HG03378 (cell line): ENCODE results near the gene PTGER3.

Experiments
- ATAC-seq: cut with Tn5 transposase; IDR thresholded peaks from one replicate; pipeline ENCODE4 v1.9.1; 2021; ENCODE audit warnings: mild to moderate bottlenecking, moderate library complexity; ENCODE audit not compliant: unreplicated experiment

PTGER3 gene

DNA sequence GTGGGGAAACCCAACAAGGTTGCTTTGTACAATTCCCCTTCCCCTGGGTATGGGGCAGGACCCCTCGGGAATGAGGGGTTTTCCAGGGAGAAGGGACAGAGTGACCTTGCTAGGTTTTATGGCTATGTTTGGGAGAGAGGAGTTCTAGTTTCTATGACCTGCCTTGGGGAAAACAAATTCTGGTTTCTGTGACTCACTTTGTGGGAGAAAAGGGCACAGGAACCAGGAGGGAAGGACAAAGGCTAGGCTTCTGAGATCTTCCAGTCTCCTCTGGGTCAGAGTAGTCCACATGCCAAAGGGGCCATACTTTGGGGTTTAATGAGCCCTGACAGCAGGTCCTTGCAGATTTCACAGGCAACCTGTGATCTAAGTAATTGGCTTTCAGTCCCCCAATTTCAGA, 5.5 kb upstream of the PTGER3 start:
- no peak for ATAC-seq

DNA sequence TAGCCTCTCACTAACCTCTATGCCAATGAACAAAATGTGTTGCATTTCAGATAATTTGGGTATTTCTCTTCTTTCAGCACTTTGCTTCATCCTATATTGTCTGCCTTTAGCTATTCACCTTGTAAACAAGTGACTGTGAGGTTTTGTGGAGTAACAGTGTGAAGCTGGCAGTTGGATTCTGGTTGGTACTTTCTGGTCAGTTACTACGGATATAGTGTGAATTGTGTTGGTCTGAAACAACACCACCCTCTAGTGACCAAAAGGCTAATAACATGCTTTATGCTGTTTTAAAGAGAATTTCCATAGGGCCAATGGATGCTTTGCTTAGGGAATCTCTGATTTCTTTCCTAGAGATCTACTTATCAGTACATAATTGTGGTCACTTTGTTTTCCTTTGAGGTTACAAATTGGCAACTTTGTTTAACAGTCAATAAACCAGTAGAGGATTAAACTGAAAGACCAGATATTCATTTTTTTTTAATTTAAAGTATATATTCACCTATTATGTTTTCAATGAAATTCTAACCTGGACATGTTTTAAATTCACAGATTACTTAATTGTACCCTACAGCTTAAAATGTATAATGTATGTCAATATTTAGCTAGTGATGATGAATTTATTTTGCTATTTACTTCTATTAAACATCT, 2.5 kb upstream of the PTGER3 start:
- ATAC-seq = peak; percentile 84

DNA sequence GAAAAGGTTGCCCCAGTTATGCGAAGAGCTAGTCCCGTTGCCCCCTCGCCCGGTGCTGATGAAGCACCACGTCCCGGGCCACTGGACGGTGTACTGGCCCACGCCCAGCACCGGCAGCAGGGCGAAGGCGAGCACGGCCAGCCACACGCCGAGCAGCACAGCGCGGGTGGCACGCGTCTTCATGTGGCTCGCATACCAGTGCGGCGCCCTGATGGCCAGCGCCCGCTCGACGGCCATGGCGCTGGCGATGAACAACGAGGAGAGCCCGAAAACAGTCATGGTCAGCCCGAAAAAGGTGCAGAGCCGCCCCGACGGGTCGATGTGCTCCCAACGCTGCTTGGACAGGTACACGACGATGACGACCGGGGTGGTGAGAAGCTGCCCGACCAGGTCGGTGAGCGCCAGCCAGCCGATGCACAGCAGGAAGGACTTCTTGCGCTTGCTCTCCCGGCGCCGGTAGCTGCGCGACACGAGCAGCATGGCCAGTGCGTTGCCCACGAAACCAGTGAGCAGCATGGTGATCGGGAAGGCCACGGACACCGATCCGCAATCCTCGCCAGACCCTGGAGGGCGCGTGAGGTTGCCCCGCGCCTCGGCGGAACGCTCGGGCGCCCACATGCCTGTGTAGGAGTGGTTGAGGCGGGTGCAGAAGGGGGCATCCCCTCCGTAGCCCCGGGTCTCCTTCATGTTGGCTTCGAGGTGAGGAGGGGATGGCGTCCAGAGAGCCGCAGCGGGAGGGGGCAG, 553 bp downstream of the PTGER3 start:
- ATAC-seq = no peak

DNA sequence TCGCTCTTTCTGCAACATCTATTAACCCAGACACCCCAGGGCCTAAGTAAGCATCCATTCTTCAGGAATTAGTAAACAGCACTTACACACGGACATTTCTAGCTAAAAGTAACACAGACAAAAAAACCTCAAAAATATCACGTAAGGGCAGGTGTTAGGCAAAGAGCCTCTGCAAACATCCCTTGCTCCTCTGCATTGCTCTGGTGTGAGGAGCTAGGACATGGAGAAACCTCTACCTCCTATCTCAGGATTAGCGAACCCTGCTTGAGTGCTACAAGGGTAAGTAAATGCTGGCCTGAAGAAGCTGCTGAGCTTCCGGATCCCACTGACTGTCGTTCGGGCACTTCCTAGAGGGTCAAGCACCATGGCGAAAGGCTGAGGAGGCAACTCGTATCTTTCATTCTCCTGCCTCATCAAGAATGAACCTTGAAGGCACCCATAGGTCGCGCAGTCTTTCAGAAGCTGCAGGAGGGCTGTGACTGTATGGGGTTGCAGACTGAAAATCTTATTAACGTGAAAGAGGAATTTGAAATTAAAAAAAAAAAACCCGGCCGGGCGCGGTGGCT, 2.1 kb downstream of the PTGER3 start:
- ATAC-seq = no peak

DNA sequence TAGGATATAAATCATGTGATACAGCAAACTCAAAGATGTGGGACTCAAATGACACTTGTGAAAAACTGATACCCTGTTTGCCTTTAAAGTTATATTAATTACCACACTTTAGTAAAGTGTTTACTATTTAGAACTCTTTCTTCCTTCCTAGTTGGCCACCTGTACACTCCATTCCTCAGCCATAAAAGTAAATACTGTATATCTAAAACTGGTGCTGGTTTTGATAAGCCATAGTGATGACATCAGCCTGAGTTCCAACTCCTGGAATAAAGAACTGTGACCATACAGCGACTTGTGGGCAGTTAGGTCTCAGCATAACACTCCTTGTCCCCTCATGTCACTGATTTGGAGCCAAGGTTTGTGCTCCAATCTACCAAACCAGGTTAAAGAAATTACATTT, 2.8 kb downstream of the PTGER3 start:
- no peak for ATAC-seq

DNA sequence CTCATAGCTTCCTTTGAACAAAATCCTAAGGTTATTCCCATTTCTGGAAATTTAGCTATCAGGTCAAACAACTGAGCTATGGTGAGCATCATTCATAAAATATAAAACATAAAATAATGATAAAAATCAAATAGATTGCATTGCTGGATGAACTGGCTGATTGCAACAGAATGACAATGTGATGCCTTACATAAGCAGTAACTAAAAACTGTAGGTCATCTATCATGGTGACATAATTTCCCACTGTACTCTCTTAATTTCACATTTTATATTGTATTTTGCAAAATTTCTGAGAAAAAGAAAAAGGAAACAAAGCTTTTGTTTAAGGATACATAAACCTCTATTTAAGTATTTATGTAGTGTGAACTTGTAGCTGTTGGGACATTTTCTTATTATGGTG, 4.6 kb downstream of the PTGER3 start:
- ATAC-seq = no peak

DNA sequence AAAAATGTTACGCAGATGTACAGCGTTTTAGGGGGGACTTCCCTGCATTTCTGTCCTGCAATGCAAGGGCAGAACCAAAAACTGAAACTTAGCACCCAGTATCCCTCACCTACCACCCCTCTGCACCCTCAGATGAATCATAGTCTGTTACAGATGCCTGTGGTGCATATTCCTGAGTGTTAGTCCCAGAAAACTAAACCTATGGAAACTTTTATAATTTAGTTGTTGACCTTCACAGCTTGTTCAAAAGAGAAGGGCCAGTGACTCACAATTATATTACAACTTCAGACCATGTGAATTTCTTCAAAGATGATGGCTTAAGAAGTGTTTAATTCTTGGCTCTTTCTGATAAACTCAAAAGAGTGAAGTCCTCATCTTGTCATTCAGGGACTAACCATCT, 5.8 kb downstream of the PTGER3 start:
- no peak for ATAC-seq

DNA sequence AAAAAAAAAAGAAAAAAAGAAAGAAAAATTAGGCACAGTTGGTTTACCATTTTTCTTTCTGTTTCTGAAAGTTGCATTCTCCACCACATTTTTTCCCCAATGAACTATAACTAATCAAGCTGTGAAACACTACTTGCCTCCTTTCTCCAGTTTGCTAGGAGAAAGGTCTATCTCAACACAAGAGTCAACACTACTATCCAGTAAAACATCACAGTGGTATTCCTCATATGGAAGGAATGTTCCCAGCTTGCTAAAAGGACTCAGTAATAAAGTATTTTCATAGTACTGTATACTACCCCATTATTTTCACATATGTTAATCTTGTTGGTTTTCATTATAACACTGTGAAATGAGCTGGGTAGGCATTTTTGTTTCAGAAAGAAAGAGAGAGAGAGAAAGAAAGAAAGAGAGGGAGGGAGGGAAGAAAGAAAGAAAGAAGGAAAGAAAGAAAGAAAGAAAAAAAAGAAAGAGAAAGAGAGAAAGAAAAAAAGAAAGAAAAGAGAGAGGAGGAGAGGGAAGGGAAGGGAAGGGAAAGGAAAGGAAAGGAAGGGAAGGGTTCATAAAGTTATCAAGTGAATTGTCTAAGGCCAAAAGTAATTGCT, 7.9 kb downstream of the PTGER3 start:
- ATAC-seq = no peak

DNA sequence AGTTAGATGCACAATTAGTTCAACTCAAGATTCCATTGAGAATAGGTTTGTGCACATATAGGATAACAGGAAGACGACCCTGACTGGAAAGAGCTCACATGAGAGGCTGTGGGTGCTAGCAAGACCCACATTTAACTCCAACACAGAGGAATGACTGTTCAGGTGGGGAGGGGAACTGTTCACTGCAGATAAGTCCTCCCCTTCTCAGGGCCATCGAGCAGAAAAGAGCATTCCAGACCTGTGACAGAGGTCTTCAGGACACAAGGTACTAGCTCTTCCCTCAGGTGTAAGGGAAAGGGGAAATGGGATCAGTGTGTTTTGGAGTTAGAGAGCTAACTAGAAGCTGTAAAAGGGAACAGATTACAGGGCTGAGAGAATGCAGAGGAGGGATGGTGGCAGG, 8.7 kb downstream of the PTGER3 start:
- no peak for ATAC-seq

DNA sequence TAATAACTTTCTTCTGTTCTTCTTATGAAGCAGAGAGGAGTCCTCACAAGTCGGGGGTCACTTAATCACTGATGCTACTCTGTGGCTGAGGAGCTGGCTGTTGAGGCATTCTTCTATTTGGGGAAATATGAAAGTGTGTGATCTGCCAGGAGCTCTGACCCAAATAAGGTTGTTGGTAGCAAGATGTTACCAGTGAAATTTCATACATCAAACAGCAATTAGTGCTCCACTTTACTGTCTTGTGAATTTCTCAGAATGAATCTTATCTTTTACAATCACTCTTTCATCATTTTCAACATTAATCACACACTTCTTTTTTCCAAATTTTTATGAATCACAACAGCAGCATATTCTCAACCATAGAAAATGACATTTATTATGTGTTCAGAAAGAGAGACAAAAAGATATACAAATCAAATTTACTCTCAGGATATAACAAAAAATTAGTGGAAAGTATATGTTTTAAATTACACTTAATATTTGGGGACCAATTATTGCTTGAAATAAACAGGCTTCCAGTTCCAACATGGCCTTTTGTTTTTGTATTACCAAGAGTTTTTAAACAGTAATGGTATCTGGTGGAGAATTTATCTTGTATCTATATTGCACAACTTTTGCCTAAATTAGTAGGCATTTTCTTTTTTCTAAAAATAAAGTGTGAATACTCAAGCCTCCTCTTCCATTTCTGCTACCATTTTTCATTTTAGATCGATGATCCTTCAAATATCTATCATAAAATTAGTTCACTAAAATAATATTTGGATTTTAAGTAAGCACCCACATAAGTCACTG, 9.6 kb downstream of the PTGER3 start:
- no peak for ATAC-seq

DNA sequence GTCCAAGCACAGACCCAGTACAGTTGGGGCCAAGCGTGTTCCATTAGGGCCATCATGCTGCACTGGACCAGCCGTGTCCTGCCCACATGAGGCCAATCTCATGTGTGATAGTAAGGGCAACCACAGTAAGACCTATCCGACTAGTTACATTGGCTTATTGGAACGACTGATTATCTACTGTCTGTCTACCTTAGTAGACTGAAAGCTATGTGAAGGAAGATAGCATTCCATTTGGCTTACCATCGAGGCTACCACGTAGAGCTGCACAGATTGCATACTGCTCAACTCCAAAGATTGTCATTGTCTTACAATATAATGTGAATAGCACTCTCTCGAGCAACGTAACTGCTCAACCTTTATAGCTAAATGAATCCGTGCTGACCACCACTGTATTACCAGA, 10.6 kb downstream of the PTGER3 start:
- no peak for ATAC-seq

DNA sequence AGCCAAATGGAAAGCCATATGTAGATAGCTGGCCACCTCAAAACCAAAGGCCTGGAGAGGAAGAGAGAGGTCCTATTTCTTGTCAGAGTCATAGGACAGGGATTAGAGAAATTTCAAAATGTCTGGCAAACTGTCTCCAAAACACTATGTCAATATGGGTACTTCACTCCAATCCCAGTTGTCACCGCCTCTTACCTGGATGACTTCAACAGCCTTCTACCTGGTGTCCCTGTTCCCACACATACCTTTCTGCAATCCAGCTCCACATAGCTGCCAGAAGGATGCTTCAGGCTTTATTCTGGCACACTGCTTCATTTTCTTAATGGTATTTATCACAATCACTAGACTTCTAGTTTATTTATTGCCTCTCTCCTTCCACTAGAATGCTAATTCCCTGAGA, 14.5 kb downstream of the PTGER3 start:
- no peak for ATAC-seq

DNA sequence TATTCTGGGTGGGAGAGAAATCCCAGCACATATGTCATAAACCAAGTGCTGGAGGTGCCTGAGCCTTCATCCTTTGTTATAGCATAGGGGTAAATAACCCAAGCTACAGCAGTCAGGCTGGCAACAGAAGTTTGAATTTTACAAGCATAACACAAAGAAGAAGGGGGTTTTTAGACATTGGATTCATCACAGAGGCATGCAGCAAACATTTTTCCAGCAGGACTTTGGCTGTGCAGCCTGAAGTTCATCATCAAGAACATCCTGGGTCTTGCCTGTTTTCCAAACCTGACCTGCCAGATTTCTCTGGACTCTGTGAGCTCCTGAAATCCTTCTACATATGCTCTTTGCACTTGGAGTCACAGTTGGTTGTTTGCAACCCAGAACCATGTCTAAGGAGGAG, 16.2 kb downstream of the PTGER3 start:
- ATAC-seq = no peak

DNA sequence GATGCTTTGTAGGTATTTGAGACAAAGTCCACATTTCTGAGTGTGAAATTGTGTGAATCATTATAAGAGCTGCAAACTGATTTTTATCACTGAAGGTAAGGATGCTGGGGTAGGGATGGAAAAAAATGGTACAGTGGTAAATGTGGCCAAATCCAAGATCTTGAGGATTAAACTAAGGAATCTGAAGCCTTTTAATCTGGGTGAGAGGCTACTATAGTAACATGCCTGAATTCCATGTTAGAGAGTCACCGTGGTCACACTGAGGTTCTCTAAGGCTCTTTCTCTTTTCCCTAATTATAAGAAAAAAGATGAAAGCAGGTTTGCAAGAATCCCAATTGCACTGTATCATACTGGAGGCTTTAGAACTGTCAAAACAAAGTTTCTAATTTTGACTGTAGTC, 17.6 kb downstream of the PTGER3 start:
- ATAC-seq = no peak

DNA sequence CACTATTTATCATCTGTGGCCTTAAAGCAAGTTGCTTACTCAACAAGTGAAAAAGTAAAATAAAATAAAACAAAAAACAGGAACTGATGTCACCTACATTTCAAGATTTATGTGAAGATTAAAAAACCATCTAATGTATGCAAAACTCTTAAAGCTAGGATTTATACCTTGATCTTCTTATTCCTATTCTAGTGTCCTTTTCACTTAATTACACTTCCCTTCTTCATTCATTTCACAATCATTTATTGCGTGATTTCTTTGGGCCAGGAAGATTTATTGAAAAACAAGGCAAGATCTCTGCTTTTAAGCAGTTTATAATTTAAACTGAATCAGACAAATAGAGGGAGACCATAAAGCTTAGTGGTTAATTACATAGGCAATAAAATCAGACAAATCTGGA, 18.6 kb downstream of the PTGER3 start:
- no peak for ATAC-seq

DNA sequence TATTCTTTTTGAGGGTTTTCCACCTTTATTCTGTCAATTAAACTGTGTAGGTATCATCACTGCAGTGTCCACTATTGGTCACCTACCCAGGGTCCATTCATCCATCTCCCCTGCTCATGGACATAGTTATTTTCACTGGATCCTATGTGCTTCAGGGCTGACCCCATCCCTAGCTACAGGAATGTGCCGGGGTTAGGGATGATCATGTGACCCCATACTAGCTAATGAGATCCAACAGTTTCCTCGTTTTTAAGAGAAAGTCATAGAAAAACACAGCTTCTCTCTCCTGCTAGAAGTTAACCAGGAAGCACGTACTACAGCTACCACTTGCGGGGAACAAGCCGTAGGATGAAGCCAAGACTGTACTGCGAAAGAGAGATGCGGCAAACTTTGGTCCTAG, 19.6 kb downstream of the PTGER3 start:
- ATAC-seq = no peak

DNA sequence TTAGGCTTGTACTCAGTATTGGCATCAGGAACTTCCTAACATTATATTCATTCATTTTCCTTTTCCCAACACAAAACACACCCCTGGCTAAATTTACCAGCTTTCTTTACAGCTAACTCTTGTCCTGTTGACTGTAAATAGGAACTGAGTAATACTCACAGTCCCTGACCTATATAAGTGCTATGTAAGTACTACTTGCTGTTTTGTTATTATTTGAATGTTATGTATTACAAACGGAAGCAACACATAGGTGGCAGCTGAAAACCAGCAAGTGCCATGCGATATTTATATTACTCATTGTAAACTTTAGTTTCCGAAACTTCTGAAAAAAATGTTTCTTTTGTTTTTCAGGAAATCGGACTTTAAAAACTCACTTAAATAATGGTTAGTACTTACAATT, 21.5 kb downstream of the PTGER3 start:
- no peak for ATAC-seq

DNA sequence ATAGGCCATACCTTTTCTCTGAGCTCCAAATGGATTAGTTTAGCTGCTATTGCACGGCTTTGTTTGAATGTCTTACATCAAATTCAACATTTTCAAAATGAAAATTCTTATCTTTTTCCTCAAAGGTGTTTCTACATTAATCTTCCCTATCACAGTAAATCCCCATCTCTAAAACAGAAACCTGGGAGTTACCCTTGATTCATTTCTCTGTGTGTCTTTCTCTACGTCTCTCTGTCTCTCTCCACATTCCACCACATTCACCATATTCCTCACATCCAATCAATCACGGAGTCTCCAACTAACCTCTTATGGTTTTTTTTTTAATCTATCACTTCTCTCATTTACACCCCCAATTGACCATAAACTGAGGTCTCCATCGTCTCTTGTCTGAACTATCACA, 24.1 kb downstream of the PTGER3 start:
- ATAC-seq = no peak

DNA sequence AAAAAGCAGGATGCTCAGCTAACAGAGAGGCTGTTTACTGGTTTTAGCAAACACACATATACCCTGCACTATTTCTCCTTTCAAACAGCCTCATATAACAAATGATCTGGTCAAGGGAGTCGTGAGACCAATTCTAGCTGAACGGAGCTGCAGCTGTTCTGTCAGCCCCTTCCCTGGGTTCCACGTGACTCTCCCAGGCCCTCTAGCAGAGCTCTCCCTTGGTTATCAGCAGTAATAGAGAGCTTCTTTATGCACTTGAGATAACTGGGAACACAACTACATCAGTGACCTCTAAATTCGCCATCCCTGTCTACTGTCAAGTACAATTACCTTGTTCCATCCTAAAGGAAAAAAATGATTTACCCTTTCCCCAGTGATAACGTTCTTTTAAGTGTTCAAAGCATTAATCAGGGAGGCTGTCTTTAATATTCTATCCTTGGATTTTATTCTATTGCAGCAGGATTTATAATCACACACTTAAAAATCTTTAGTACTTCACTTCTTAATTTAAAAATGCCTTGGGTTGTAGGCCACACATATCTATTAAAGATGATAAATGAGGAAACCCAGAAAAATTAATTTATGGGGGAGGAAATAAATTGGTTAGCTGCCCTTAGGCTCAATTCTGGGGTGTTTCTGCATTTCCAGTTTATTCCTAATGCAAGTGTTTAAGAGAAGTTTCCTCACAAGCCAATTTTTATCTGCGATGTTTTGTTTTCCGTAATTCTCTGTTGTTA, 28.2 kb downstream of the PTGER3 start:
- ATAC-seq = no peak

DNA sequence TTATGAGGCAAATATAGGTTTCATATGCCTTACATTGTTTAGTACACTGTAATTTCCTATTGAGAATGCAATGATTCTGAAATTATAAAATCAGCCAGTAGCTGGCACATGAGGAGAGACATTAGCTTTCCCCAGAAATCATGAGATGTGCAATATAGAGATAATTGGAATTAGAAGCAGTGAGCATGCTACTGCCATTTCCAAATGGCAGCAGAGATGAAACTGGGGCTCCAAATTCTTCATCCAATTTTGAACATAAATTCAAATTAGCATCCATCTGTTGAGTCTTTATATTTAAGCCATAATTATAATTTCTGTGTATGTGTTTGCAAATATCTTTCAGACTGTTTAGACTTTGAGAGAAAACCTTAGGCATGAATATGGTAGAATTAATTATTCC, 28.8 kb downstream of the PTGER3 start:
- ATAC-seq = no peak

DNA sequence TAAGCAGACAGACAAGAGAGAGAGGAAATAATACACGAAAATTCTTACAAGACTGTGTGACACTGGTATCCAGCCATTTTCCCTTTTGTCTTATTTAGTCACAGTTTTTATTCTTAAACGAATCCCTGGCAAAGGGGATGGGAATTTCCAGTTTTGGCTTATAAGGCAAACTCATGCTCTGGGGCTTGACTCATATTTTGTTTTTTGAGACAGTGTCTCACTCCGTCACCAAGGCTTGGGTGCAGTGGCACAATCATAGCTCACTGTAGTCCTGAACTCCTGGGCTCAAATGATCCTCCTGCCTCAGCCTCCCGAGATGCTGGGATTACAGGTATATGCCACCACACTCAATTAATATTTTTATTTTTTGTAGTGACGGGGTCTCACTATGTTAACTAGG, 31.9 kb downstream of the PTGER3 start:
- no peak for ATAC-seq
